ENCODE data around the gene H3-3A.

The H3-3A gene

GRCh38 chr1:226062558-226063223, at the start of gene H3-3A:
H3-3A (plus strand) TSS chr1:226062716; CDS start chr1:226064352, 1,636 bp downstream.
- peak; percentile 96 for DNase-seq (ENCODE audit: low read depth)

- no peak for DNase-seq (ENCODE audit: low read depth)
Measured at GRCh38 chr1:226017070-226017469, 45.4 kb upstream of the H3-3A start.

GRCh38 chr1:226019572-226019971, 42.9 kb upstream of the H3-3A start:
- no peak for DNase-seq (ENCODE audit: low read depth)

GRCh38 chr1:226021401-226021800, 41.1 kb upstream of the H3-3A start:
- no peak for DNase-seq (ENCODE audit: low read depth)

GRCh38 chr1:226021801-226022200, 40.7 kb upstream of the H3-3A start:
- DNase-seq (ENCODE audit: low read depth): no peak

GRCh38 chr1:226023735-226024134, 38.8 kb upstream of the H3-3A start:
- no peak for DNase-seq (ENCODE audit: low read depth)

- no peak for DNase-seq (ENCODE audit: low read depth)
Measured at GRCh38 chr1:226026833-226027232, 35.7 kb upstream of the H3-3A start.

GRCh38 chr1:226027538-226028217, 34.8 kb upstream of the H3-3A start:
- no peak for DNase-seq (ENCODE audit: low read depth)

- DNase-seq (ENCODE audit: low read depth): no peak
Measured at GRCh38 chr1:226029093-226029496, 33.4 kb upstream of the H3-3A start.

- no peak for DNase-seq (ENCODE audit: low read depth)
Measured at GRCh38 chr1:226029568-226030225, 32.8 kb upstream of the H3-3A start.

- no peak for DNase-seq (ENCODE audit: low read depth)
Measured at GRCh38 chr1:226033582-226033981, 28.9 kb upstream of the H3-3A start.

- DNase-seq (ENCODE audit: low read depth): no peak
Measured at GRCh38 chr1:226033991-226034390, 28.5 kb upstream of the H3-3A start.

GRCh38 chr1:226034482-226034881, 28.0 kb upstream of the H3-3A start:
- DNase-seq (ENCODE audit: low read depth): peak; percentile 84

GRCh38 chr1:226035915-226036314, 26.6 kb upstream of the H3-3A start:
- no peak for DNase-seq (ENCODE audit: low read depth)

- no peak for DNase-seq (ENCODE audit: low read depth)
Measured at GRCh38 chr1:226038661-226039060, 23.9 kb upstream of the H3-3A start.

- no peak for DNase-seq (ENCODE audit: low read depth)
Measured at GRCh38 chr1:226041419-226041818, 21.1 kb upstream of the H3-3A start.

- DNase-seq (ENCODE audit: low read depth): no peak
Measured at GRCh38 chr1:226044514-226045101, 17.9 kb upstream of the H3-3A start.

- DNase-seq (ENCODE audit: low read depth): peak; percentile 90
Measured at GRCh38 chr1:226046240-226046639, 16.3 kb upstream of the H3-3A start.

GRCh38 chr1:226047495-226047894, 15.0 kb upstream of the H3-3A start:
- DNase-seq (ENCODE audit: low read depth): no peak

- DNase-seq (ENCODE audit: low read depth): no peak
Measured at GRCh38 chr1:226048886-226049285, 13.6 kb upstream of the H3-3A start.

- no peak for DNase-seq (ENCODE audit: low read depth)
Measured at GRCh38 chr1:226050133-226050532, 12.4 kb upstream of the H3-3A start.

GRCh38 chr1:226051365-226051764, 11.2 kb upstream of the H3-3A start:
- peak; percentile 17 for DNase-seq (ENCODE audit: low read depth)

GRCh38 chr1:226052061-226052460, 10.5 kb upstream of the H3-3A start:
- no peak for DNase-seq (ENCODE audit: low read depth)

All from ELR (cell line).